Measurements from ENCODE around the gene NDUFS3.

DNA sequence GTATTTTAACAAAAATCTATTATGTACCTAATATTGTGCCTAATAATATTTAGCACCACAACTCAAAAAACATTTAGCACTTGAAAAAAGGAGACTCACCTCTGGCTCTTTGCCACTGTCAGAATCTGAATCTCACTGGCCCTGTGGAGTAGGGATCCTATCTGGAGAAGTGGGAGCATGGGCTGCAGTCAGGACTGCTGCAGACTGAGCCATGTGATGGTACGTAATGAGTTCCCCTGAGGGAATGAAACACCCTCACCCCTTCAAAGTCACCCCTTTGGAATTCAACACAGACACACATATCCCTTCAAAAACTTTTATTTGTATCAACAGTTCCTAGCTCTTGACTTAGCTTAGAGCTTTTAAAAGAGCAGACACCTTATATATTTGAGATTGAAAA is 7.0 kb upstream of the NDUFS3 start:
- TF ChIP-seq CTCF (IDR thresholded peaks at IDR 0.05) (no peak), POLR2A (IDR thresholded peaks at IDR 0.05) (no peak), POLR2AphosphoS5 (IDR thresholded peaks at IDR 0.05) (no peak)
